ENCODE data around the gene SNAP25.

GRCh38 chr20:10178091-10178490, 40.5 kb upstream of the SNAP25 start:
- TF ChIP-seq CTCF (IDR thresholded peaks at IDR 0.05) (no peak), POLR2A (IDR thresholded peaks at IDR 0.05) (no peak)
